ENCODE measurements around the gene RPL14.

GRCh38 chr3:40445062-40445461 is 12.1 kb upstream of the RPL14 start:
- TF ChIP-seq SMC3 (IDR thresholded peaks at IDR 0.05; ENCODE audit: low read depth, low read length) = no peak
- no peak for TF ChIP-seq EP300 (IDR thresholded peaks at IDR 0.05; ENCODE audit: borderline replicate concordance in 1 of 2, low read depth in 1 of 2, low read length in 1 of 2)
- no peak for TF ChIP-seq POLR2AphosphoS5 (IDR thresholded peaks at IDR 0.05; ENCODE audit: low read depth, low read length)
- no peak for TF ChIP-seq YY1 (IDR thresholded peaks at IDR 0.05; ENCODE audit: low read depth)
- TF ChIP-seq CTCF (IDR thresholded peaks at IDR 0.05) = no peak
- no peak for TF ChIP-seq GABPA (IDR thresholded peaks at IDR 0.05; ENCODE audit: low read depth)
- no peak for TF ChIP-seq RCOR1 (IDR thresholded peaks at IDR 0.05; ENCODE audit: low read length)
- TF ChIP-seq REST (IDR thresholded peaks at IDR 0.05; ENCODE audit: low read depth, low read length) = no peak
- no peak for TF ChIP-seq TAF1 (IDR thresholded peaks at IDR 0.05; ENCODE audit: borderline replicate concordance, low read depth, low read length)
- no peak for TF ChIP-seq PBX3 (IDR thresholded peaks at IDR 0.05)
- TF ChIP-seq NFIC (IDR thresholded peaks at IDR 0.05; ENCODE audit: borderline replicate concordance) = no peak
- TF ChIP-seq RXRA (IDR thresholded peaks at IDR 0.05; ENCODE audit: borderline replicate concordance, low read depth) = no peak
- no peak for TF ChIP-seq RAD21 (IDR thresholded peaks at IDR 0.05; ENCODE audit: low read length)
- TF ChIP-seq RFX5 (IDR thresholded peaks at IDR 0.05; ENCODE audit: low read length) = no peak
